Prostate gland (tissue), 2 donors: ENCODE measurements around the gene CD164. TPM values are rescaled to one million over a fixed set of nuclear protein-coding genes. Genes with fewer than 3 reads are reported as not detected.
A peak's percentile ranks its signal among the peaks of the same experiment; 100 is the strongest.

ENCODE experiments used
- DNase-seq: peaks from one replicate; pipeline ENCODE4 v3.0.0-alpha.2; 2019; ENCODE audit warnings: low spot score
- H3K27ac ChIP-seq, 2 donors: fragments of 200-600 bp; sonication (generic); 2 replicates each; pipeline ENCODE4 v1.5.1; 2017 to 2019
- H3K27me3 ChIP-seq: fragments of 200-600 bp; sonication (generic); replicated peaks from 2 replicates; pipeline ENCODE4 v1.5.1; 2019; ENCODE audit not compliant: insufficient read depth
- H3K36me3 ChIP-seq, 2 donors: fragments of 200-600 bp; sonication (generic); 1 replicate in 1 of 2; 2 replicates in 1 of 2; pipeline versions ENCODE4 v1.5.1 to v1.8.1; 2017 to 2019
- H3K4me1 ChIP-seq: fragments of 200-600 bp; sonication (generic); replicated peaks from 2 replicates; pipeline ENCODE4 v1.5.1; 2019
- H3K4me3 ChIP-seq, 2 donors: fragments of 200-600 bp; sonication (generic); 2 replicates each; pipeline ENCODE4 v1.5.1; 2017 to 2019
- H3K9me3 ChIP-seq: fragments of 200-600 bp; sonication (generic); 2 replicates; pipeline ENCODE4 v1.5.1; 2017
- CTCF ChIP-seq, 4 experiments: fragments of 200-600 bp in 2 of 4; fragments of 450-650 bp in 2 of 4; sonication (generic) in 2 of 4; IDR thresholded peaks; 1 replicate in 3 of 4; 2 replicates in 1 of 4; pipeline ENCODE4 v1.5.1; 2016 to 2019; ENCODE audit warnings: antibody characterized with exemption in 4 of 4, mild to moderate bottlenecking in 2 of 4, moderate library complexity in 2 of 4
- POLR2A ChIP-seq: fragments of 450-650 bp; IDR thresholded peaks from one replicate; pipeline ENCODE4 v1.6.1; 2016; ENCODE audit warnings: antibody characterized with exemption, mild to moderate bottlenecking
- POLR2AphosphoS5 ChIP-seq: sonication (generic); formaldehyde crosslinking; IDR thresholded peaks from one replicate; pipeline ENCODE4 v1.6.1; 2017; ENCODE audit warnings: antibody characterized with exemption
- WGBS: methylation state at CpG from one replicate; pipeline ENCODE4 v1.1.5; 2018; 5-methylcytosine and 5-hydroxymethylcytosine counted together
- intact Hi-C: fragments of 100-400 bp; cut with DNase I; formaldehyde crosslinking; loops from one replicate; pipeline ENCODE4 v1.14.2; 2022
- total RNA-seq, 2 donors: library from RNA; depleted of rRNA; stranded (reverse); fragments of >200 nt; gene quantifications; one replicate each; pipeline ENCODE4 v1.1.0, GENCODE V29; 2016

CD164 gene
- total RNA-seq, 2 donors from 2014 or later = 202 to 230 TPM

DNA sequence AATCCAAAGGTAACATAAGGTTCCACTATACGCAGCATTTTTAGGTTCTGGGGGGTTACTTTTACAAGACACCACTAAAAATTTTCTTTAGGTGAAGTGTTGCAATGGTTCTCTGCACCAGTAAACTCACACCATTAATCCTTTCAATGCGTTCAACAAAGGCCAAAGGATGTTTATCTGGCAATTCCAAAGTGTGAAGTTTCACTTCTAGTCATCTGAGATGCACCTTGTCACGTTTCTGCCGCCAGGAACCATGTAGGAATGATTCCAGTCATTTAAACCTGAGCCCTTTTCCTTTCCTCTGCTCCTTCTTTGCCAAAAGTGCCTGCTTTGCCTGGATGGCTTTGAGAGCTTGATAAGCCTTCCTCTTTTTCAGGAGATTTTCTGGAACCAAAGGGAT, 54.8 kb downstream of the CD164 start:
- 64% methylated on average over 4 of the region's 4 CpGs for WGBS
- intact Hi-C loops = no loop called here

DNA sequence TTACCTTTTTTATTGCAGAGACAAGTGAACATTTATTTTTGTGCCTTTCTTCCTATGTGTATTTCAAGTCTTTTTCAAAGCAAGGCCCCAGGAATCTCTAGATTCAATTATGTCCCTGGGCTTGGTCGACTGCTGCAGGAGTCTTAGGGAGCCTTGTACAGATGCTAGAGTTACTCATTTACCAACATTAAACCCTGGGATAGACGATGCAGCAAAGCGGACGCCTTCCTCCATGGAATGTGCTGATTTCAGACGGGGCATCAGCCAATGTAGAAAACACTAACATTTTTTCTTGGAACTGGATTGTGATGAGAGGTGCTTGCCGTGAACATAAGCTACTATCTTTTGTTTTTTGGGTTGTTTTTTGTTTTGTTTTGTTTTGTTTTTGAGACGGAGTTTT, 55.9 kb downstream of the CD164 start:
- H3K27ac ChIP-seq = no peak overlapping the region
- TF ChIP-seq CTCF (IDR thresholded peaks at IDR 0.05) = no peak
- no peak for TF ChIP-seq POLR2AphosphoS5
- no peak for TF ChIP-seq POLR2A
- H3K36me3 ChIP-seq = no peaks in the 10 kb centered on the region
- H3K4me3 ChIP-seq = no peak overlapping the region
- 84% methylated on average over 7 of the region's 7 CpGs for WGBS
- no peaks in the 10 kb centered on the region for H3K9me3 ChIP-seq
- DNase-seq = no peak
- intact Hi-C loops = no loop called here
- H3K27me3 ChIP-seq = no peaks in the 10 kb centered on the region
- H3K4me1 ChIP-seq = no peaks in the 10 kb centered on the region

More for the DNA sequence above, 54.8 kb downstream of the CD164 start:
- Histone ChIP-seq H3K36me3 (no peaks in the 10 kb centered on the region), H3K4me1 (no peaks in the 10 kb centered on the region), H3K27me3 (no peaks in the 10 kb centered on the region), H3K9me3 (no peaks in the 10 kb centered on the region), H3K27ac (no peak overlapping the region), H3K4me3 (no peak overlapping the region)
- no peak for DNase-seq
- TF ChIP-seq POLR2AphosphoS5 (no peak), POLR2A (no peak), CTCF (IDR thresholded peaks at IDR 0.05) (no peak)

DNA sequence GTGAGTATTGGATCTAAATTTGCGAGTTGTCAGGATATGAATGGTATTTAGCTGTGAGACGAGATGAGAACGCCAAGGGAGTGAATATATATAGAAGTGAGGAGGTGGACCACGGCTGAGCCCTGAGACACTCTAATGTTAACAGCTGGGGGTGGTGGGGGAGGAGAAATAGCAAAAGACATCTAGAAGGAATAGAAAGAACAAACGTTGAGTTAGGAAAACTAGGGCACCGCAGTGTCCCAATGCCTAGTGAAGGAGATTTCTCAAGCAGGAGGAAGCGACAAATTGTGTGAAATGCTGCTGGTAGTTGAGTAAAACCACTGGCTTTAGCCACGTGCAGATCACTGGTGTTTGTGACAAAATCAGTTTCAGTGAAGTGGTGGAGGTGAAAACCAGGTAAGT, 56.9 kb downstream of the CD164 start:
- intact Hi-C loops = no loop called here
- no peak for DNase-seq
- WGBS = 82% methylated on average over 8 of the region's 8 CpGs

DNA sequence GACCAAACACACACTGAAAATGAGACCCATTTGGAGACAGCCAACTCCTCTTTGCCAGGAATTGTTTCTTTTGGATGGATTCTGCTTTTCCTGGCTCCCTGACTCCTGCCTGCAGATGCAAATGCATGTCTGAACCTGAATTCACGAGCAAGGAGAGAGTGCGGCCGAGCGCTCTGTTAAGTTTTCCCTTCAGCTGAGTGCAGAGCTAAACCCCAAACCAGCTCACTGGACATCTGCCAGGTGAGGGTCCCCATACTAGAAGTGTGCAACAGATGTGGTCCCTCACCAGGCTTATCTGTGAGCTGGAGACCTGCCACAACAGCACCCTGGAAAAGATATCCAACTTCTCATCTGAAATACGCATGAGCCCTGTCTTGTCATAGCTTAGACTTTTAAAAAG, 59.0 kb downstream of the CD164 start:
- no peaks in the 10 kb centered on the region for H3K27me3 ChIP-seq
- no peaks in the 10 kb centered on the region for H3K9me3 ChIP-seq
- H3K4me3 ChIP-seq = no peak overlapping the region
- TF ChIP-seq POLR2AphosphoS5 (peak; percentile 39), CTCF (IDR thresholded peaks at IDR 0.05) (no peak), POLR2A (no peak)
- H3K27ac ChIP-seq = no peak overlapping the region
- intact Hi-C loops = no loop called here
- peak; percentile 41 for DNase-seq
- H3K36me3 ChIP-seq = no peaks in the 10 kb centered on the region
- H3K4me1 ChIP-seq = no peaks in the 10 kb centered on the region
- WGBS = 16% methylated on average over 5 of the region's 5 CpGs

More for the DNA sequence above, 56.9 kb downstream of the CD164 start:
- no peaks in the 10 kb centered on the region for H3K27me3 ChIP-seq
- H3K9me3 ChIP-seq = no peaks in the 10 kb centered on the region
- no peaks in the 10 kb centered on the region for H3K36me3 ChIP-seq
- no peaks in the 10 kb centered on the region for H3K4me1 ChIP-seq
- no peak overlapping the region for H3K27ac ChIP-seq
- no peak overlapping the region for H3K4me3 ChIP-seq
- no peak for TF ChIP-seq POLR2A
- no peak for TF ChIP-seq POLR2AphosphoS5
- TF ChIP-seq CTCF (IDR thresholded peaks at IDR 0.05) = no peak

GRCh38 chr6:109322825-109323224, 59.4 kb downstream of the CD164 start:
- Histone ChIP-seq H3K27me3 (no peaks in the 10 kb centered on the region), H3K4me1 (no peaks in the 10 kb centered on the region), H3K9me3 (no peaks in the 10 kb centered on the region), H3K4me3 (no peak overlapping the region), H3K27ac (no peak overlapping the region), H3K36me3 (no peaks in the 10 kb centered on the region)
- DNase-seq = no peak
- intact Hi-C loops = no loop called here
- 49% methylated on average over 2 of the region's 2 CpGs for WGBS
- no peak for TF ChIP-seq POLR2A
- TF ChIP-seq CTCF (IDR thresholded peaks at IDR 0.05) = no peak
- TF ChIP-seq POLR2AphosphoS5 = no peak
